HUES64 (cell line): ENCODE data around the gene PSMG3.

Experiments used
- H3K27ac ChIP-seq: 2 replicates; pipeline ENCODE4 v1.7.0; 2013; ENCODE audit warnings: low read depth, low read length, inconsistent platforms
- H3K27me3 ChIP-seq: 2 replicates; pipeline ENCODE4 v1.6.1; 2013; ENCODE audit warnings: mild to moderate bottlenecking, low read length; ENCODE audit not compliant: insufficient read depth
- H3K36me3 ChIP-seq: 2 replicates; pipeline ENCODE4 v1.6.1; 2013; ENCODE audit warnings: mild to moderate bottlenecking, low read length; ENCODE audit not compliant: insufficient read depth
- H3K4me1 ChIP-seq: 2 replicates; pipeline ENCODE4 v1.6.1; 2013; ENCODE audit warnings: mild to moderate bottlenecking, low read length, moderate library complexity; ENCODE audit not compliant: insufficient read depth
- H3K4me3 ChIP-seq: 2 replicates; pipeline ENCODE4 v1.5.1; 2013; ENCODE audit warnings: mild to moderate bottlenecking, low read length, moderate library complexity
- H3K9ac ChIP-seq: 2 replicates; pipeline ENCODE4 v1.6.1; 2013; ENCODE audit warnings: mild to moderate bottlenecking, low read depth, low read length
- H3K9me3 ChIP-seq: 2 replicates; pipeline ENCODE4 v1.6.1; 2013; ENCODE audit warnings: low read depth, low read length; ENCODE audit not compliant: insufficient read depth
- WGBS: fragments of 150-250, 120-280 bp; methylation state at CpG from one replicate; pipeline ENCODE4 v1.1.7; 2013; ENCODE audit warnings: missing lambda C conversion rate; 5-methylcytosine and 5-hydroxymethylcytosine counted together

The PSMG3 gene

GRCh38 chr7:1604383-1604782 is 34.6 kb upstream of the PSMG3 start:
- no peaks in the 10 kb centered on the region for H3K27me3 ChIP-seq
- no peaks in the 10 kb centered on the region for H3K4me1 ChIP-seq
- H3K9ac ChIP-seq = no peak overlapping the region
- WGBS = 85% methylated on average over 2 of the region's 2 CpGs
- no peak overlapping the region for H3K4me3 ChIP-seq
- H3K36me3 ChIP-seq = no peaks in the 10 kb centered on the region
- no peak overlapping the region for H3K27ac ChIP-seq
- no peaks in the 10 kb centered on the region for H3K9me3 ChIP-seq

GRCh38 chr7:1603346-1604225 is 33.8 kb upstream of the PSMG3 start:
- Histone ChIP-seq H3K27ac (no peak overlapping the region), H3K4me1 (no peaks in the 10 kb centered on the region), H3K9ac (no peak overlapping the region), H3K4me3 (no peak overlapping the region), H3K27me3 (no peaks in the 10 kb centered on the region), H3K36me3 (no peaks in the 10 kb centered on the region), H3K9me3 (no peaks in the 10 kb centered on the region)
- 89% methylated on average over 41 of the region's 41 CpGs for WGBS

DNA sequence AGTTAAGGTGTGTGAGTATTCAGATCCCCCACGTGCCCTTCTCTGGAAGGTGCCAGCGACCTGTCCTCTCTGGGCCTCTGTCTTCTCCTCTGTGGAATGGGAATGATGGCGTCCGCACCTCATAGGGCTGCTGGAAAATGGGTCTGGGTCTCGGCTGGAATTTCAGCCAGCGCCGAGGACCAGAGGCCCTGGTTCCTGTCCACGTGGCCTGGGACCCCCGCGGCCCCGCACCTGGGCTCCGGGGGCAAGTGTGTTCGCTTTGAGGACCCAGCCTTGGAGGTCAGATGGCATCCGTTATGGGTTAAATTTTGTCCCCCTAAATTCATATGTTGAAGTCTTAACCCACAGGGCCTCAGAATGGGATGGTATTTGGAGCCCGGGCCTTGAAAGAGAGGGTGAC is 32.6 kb upstream of the PSMG3 start:
- H3K4me3 ChIP-seq = no peak overlapping the region
- H3K36me3 ChIP-seq = no peaks in the 10 kb centered on the region
- H3K9ac ChIP-seq = no peak overlapping the region
- WGBS = 92% methylated on average over 15 of the region's 15 CpGs
- no peaks in the 10 kb centered on the region for H3K9me3 ChIP-seq
- no peak overlapping the region for H3K27ac ChIP-seq
- no peaks in the 10 kb centered on the region for H3K4me1 ChIP-seq
- no peaks in the 10 kb centered on the region for H3K27me3 ChIP-seq

DNA sequence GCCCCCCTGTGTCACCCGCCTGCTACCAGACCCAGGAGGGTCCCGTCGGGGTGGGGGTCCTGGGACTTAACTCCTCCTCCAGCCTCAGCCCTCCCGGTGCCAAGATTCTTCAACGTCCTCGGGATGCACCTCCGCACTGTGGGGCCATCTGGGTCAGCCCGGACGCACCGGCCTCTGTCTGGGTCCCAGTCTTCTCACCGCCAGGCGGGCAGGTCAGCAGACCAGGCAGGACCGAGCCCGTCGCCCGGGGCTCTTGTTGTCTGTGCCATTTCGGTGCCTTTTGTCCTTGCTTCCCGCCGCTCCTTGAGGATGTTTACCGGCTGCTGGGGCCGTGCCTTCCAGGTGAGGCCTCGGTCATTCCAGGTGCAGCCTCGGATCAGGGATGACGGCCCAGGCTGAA is 32.1 kb upstream of the PSMG3 start:
- Histone ChIP-seq H3K27me3 (no peaks in the 10 kb centered on the region), H3K27ac (no peak overlapping the region), H3K4me3 (no peak overlapping the region), H3K4me1 (no peaks in the 10 kb centered on the region), H3K9me3 (no peaks in the 10 kb centered on the region), H3K36me3 (no peaks in the 10 kb centered on the region), H3K9ac (no peak overlapping the region)
- 93% methylated on average over 24 of the region's 24 CpGs for WGBS

DNA sequence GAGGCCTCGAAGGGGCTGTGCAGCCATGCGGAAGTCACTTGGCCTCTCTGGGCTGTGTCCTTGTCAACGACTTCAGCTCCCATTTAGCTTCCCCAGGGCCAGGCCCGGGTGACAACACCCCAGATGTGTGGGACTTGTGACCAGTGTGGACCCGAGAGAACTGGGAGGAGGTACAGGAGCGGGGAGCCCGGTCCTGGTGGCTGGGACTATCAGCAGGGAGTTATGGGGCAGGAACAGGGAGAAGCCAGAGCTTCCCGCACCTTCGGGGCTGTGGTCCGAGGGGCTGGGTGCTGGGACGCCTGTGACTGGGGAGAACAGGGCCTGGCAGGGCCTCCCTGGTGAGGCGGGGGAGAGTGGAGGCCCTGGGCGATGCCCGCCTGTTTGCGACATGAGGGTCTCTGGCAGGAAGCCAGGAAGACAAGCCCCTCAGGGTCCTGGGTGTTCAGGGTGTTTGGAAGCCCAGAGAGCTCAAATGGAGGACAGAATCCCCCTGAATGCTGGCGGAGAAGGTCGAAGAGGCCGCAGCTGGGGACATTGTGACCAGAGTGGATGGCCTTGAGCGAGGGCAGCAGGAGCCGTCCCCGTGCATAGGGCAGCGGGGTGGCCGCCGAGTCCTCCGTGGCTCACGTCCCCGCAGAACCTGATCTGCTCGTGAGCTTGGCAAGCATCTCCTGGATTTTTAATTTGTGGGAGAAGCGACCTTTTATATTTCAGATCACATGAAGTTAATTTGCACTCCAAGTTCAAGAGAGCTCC is 30.0 kb upstream of the PSMG3 start:
- WGBS = 92% methylated on average over 29 of the region's 29 CpGs
- Histone ChIP-seq H3K27ac (no peak overlapping the region), H3K4me1 (no peaks in the 10 kb centered on the region), H3K36me3 (no peaks in the 10 kb centered on the region), H3K9ac (no peak overlapping the region), H3K27me3 (no peaks in the 10 kb centered on the region), H3K4me3 (no peak overlapping the region), H3K9me3 (no peaks in the 10 kb centered on the region)

- no peaks in the 10 kb centered on the region for H3K4me1 ChIP-seq
- no peak overlapping the region for H3K9ac ChIP-seq
- no peak overlapping the region for H3K4me3 ChIP-seq
- 87% methylated on average over 12 of the region's 12 CpGs for WGBS
- no peaks in the 10 kb centered on the region for H3K36me3 ChIP-seq
- H3K27me3 ChIP-seq = no peaks in the 10 kb centered on the region
- no peak overlapping the region for H3K27ac ChIP-seq
- H3K9me3 ChIP-seq = no peaks in the 10 kb centered on the region
These were observed 29.3 kb upstream of the PSMG3 start for GRCh38 chr7:1598961-1599639.

- Histone ChIP-seq H3K9me3 (no peaks in the 10 kb centered on the region), H3K4me1 (no peaks in the 10 kb centered on the region), H3K36me3 (no peaks in the 10 kb centered on the region), H3K27me3 (no peaks in the 10 kb centered on the region), H3K4me3 (no peak overlapping the region), H3K9ac (no peak overlapping the region), H3K27ac (no peak overlapping the region)
- 94% methylated on average over 7 of the region's 7 CpGs for WGBS
These were observed 28.5 kb upstream of the PSMG3 start for GRCh38 chr7:1598286-1598685.

DNA sequence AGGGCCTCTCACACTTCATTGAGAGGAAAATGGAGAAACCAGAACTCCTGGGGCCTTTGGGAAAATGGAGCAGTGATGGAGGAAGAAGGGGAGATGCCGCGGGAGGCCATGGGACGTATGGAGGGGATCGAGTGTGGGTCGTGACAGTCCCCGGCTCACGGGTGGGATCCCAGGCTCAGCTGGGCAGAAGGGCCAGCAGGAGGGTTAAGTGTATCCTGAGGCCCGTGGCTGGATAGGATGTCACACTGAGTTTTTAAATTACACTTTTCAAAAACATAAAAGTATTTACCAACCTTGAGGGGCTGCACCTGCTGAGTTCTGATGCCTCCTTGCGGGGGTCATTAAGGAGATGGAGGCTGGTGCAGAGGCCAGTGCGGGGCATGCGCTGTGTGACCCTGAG is 28.0 kb upstream of the PSMG3 start:
- 93% methylated on average over 11 of the region's 11 CpGs for WGBS
- Histone ChIP-seq H3K9ac (no peak overlapping the region), H3K36me3 (no peaks in the 10 kb centered on the region), H3K27me3 (no peaks in the 10 kb centered on the region), H3K4me1 (no peaks in the 10 kb centered on the region), H3K4me3 (no peak overlapping the region), H3K27ac (no peak overlapping the region), H3K9me3 (no peaks in the 10 kb centered on the region)

DNA sequence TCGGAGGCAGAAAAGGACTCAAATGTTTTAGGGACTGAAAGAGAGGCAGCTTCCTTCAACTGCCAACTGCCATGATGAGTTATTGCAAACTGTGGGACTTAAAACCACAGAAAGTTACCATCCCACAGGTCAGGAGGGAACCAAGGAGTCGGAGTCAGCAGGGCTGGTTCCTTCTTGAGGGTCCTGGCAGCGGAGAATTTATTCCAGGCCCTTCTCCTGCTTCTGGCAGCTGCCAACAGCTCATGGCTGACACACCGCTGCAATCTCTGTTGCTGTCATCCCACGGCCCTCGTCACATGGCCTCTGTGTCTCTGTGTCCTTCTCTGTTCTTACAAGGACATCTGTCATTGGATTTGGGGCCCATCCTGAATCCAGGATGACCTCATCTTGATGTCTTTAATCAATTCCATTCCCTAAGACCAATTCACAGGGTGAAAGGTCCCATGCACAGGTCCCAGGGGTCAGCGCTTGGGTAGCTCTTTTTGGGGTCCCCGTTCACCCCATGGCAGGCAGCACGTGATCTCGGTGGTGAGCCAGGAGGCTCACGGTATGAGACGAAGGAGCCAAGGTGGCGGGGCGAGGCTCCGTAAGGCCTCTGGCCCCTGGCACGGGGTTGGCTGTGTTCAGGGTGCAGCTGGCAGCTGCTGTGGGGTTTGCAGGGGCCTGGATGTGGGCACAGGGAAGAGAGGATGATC is 27.4 kb upstream of the PSMG3 start:
- Histone ChIP-seq H3K9me3 (no peaks in the 10 kb centered on the region), H3K27me3 (no peaks in the 10 kb centered on the region), H3K9ac (no peak overlapping the region), H3K4me3 (no peak overlapping the region), H3K4me1 (no peaks in the 10 kb centered on the region), H3K36me3 (no peaks in the 10 kb centered on the region), H3K27ac (no peak overlapping the region)
- 85% methylated on average over 16 of the region's 16 CpGs for WGBS

DNA sequence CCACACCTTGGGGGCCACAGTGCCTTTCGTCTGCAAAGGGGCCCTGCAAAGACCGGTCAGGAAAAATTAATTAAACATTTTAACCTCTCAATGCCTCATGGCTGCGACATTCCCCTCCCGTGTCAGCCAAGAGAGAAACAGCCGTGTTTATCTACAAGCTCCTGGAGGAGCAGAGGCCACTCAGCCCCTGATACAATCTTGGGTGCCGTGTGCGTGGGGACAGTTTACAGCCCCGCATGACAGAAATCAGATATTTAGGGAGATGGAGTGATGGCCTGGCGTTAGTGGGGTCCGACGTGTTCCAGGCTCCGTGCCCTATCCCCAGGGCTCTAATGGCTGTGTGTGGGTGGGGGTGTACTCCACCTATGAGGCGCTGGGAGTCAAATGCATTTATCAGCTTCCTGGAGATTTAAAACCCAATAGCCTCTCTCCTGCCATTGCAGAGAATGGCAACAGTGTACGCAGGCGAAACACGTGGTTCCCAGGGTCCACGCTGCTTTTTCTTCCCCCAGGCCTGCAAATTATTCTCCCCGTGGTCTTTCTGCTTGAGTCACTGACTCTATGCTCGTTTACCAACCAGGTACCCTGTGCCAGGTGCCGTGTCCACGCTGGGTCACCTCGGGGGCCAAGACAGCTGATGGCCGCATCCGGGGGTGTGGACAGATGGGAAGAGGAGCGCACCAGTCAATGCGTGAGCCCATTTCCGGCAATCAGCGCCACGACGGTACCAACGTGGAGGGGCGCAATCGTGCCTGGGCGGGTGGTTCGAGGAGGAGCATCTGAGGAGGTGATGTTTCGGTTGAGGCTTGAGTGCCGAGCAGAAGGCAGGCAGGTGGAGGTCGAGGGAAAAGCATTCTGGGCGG is 26.6 kb upstream of the PSMG3 start:
- no peaks in the 10 kb centered on the region for H3K27me3 ChIP-seq
- H3K36me3 ChIP-seq = no peaks in the 10 kb centered on the region
- H3K4me1 ChIP-seq = no peaks in the 10 kb centered on the region
- 93% methylated on average over 39 of the region's 39 CpGs for WGBS
- no peak overlapping the region for H3K9ac ChIP-seq
- H3K27ac ChIP-seq = no peak overlapping the region
- H3K4me3 ChIP-seq = no peak overlapping the region
- H3K9me3 ChIP-seq = no peaks in the 10 kb centered on the region
